ENCODE measurements around the gene GRID1.

The GRID1 gene

GRCh38 chr10:86152911-86153310, 213.7 kb downstream of the GRID1 start:
- in situ Hi-C loops (cut with HindIII; ENCODE audit: low pct_unique_long_range_greater_than_20kb, low sequenced_read_pairs) = no loop called here
- no peak for TF ChIP-seq JUND (IDR thresholded peaks at IDR 0.05; ENCODE audit: low read depth)
- DNase-seq (ENCODE audit: low read depth in 1 of 2, low spot score in 1 of 2) = no peak

GRCh38 chr10:86152354-86152753, 214.2 kb downstream of the GRID1 start:
- TF ChIP-seq JUND (IDR thresholded peaks at IDR 0.05; ENCODE audit: low read depth) = no peak
- in situ Hi-C loops (cut with HindIII; ENCODE audit: low pct_unique_long_range_greater_than_20kb, low sequenced_read_pairs) = no loop called here
- DNase-seq (ENCODE audit: low read depth in 1 of 2, low spot score in 1 of 2) = no peak

- in situ Hi-C loops (cut with HindIII; ENCODE audit: low pct_unique_long_range_greater_than_20kb, low sequenced_read_pairs) = no loop called here
- no peak for TF ChIP-seq JUND (IDR thresholded peaks at IDR 0.05; ENCODE audit: low read depth)
Measured at GRCh38 chr10:86151613-86152012, 215.0 kb downstream of the GRID1 start.

GRCh38 chr10:86149257-86149656, 217.3 kb downstream of the GRID1 start:
- in situ Hi-C loops (cut with HindIII; ENCODE audit: low pct_unique_long_range_greater_than_20kb, low sequenced_read_pairs) = no loop called here
- DNase-seq (ENCODE audit: low read depth in 1 of 2, low spot score in 1 of 2) = no peak
- TF ChIP-seq JUND (IDR thresholded peaks at IDR 0.05; ENCODE audit: low read depth) = no peak

More at GRCh38 chr10:86151613-86152012, 215.0 kb downstream of the GRID1 start:
- DNase-seq (ENCODE audit: low read depth in 1 of 2, low spot score in 1 of 2) = no peak

- TF ChIP-seq JUND (IDR thresholded peaks at IDR 0.05; ENCODE audit: low read depth) = no peak
- DNase-seq (ENCODE audit: low read depth in 1 of 2, low spot score in 1 of 2) = no peak
- in situ Hi-C loops (cut with HindIII; ENCODE audit: low pct_unique_long_range_greater_than_20kb, low sequenced_read_pairs) = no loop called here
Measured at GRCh38 chr10:86148117-86148516, 218.5 kb downstream of the GRID1 start.

GRCh38 chr10:86144301-86144700, 222.3 kb downstream of the GRID1 start:
- in situ Hi-C loops (cut with HindIII; ENCODE audit: low pct_unique_long_range_greater_than_20kb, low sequenced_read_pairs) = no loop called here
- DNase-seq (ENCODE audit: low read depth in 1 of 2, low spot score in 1 of 2) = no peak
- no peak for TF ChIP-seq JUND (IDR thresholded peaks at IDR 0.05; ENCODE audit: low read depth)

- DNase-seq (ENCODE audit: low read depth in 1 of 2, low spot score in 1 of 2) = no peak
- no peak for TF ChIP-seq JUND (IDR thresholded peaks at IDR 0.05; ENCODE audit: low read depth)
- in situ Hi-C loops (cut with HindIII; ENCODE audit: low pct_unique_long_range_greater_than_20kb, low sequenced_read_pairs) = no loop called here
Measured at GRCh38 chr10:86141896-86142295, 224.7 kb downstream of the GRID1 start.

- in situ Hi-C loops (cut with HindIII; ENCODE audit: low pct_unique_long_range_greater_than_20kb, low sequenced_read_pairs) = no loop called here
- TF ChIP-seq JUND (IDR thresholded peaks at IDR 0.05; ENCODE audit: low read depth) = no peak
- peak; percentile 50 to 70 for DNase-seq (ENCODE audit: low read depth in 1 of 2, low spot score in 1 of 2)
Measured at GRCh38 chr10:86139066-86139657, 227.4 kb downstream of the GRID1 start.

- no peak for TF ChIP-seq JUND (IDR thresholded peaks at IDR 0.05; ENCODE audit: low read depth)
- in situ Hi-C loops (cut with HindIII; ENCODE audit: low pct_unique_long_range_greater_than_20kb, low sequenced_read_pairs) = no loop called here
- DNase-seq (ENCODE audit: low read depth in 1 of 2, low spot score in 1 of 2) = no peak
Measured at GRCh38 chr10:86138551-86139065, 228.0 kb downstream of the GRID1 start.

GRCh38 chr10:86137561-86137960, 229.0 kb downstream of the GRID1 start:
- DNase-seq (ENCODE audit: low read depth in 1 of 2, low spot score in 1 of 2) = no peak
- in situ Hi-C loops (cut with HindIII; ENCODE audit: low pct_unique_long_range_greater_than_20kb, low sequenced_read_pairs) = no loop called here
- TF ChIP-seq JUND (IDR thresholded peaks at IDR 0.05; ENCODE audit: low read depth) = no peak

GRCh38 chr10:86136934-86137333, 229.7 kb downstream of the GRID1 start:
- no peak for DNase-seq (ENCODE audit: low read depth in 1 of 2, low spot score in 1 of 2)
- TF ChIP-seq JUND (IDR thresholded peaks at IDR 0.05; ENCODE audit: low read depth) = no peak
- in situ Hi-C loops (cut with HindIII; ENCODE audit: low pct_unique_long_range_greater_than_20kb, low sequenced_read_pairs) = no loop called here

GRCh38 chr10:86135191-86135590, 231.4 kb downstream of the GRID1 start:
- DNase-seq (ENCODE audit: low read depth in 1 of 2, low spot score in 1 of 2) = no peak
- in situ Hi-C loops (cut with HindIII; ENCODE audit: low pct_unique_long_range_greater_than_20kb, low sequenced_read_pairs) = no loop called here
- no peak for TF ChIP-seq JUND (IDR thresholded peaks at IDR 0.05; ENCODE audit: low read depth)

GRCh38 chr10:86130737-86131475, 235.7 kb downstream of the GRID1 start:
- in situ Hi-C loops (cut with HindIII; ENCODE audit: low pct_unique_long_range_greater_than_20kb, low sequenced_read_pairs) = no loop called here
- DNase-seq (ENCODE audit: low read depth in 1 of 2, low spot score in 1 of 2) = no peak
- TF ChIP-seq JUND (IDR thresholded peaks at IDR 0.05; ENCODE audit: low read depth) = no peak
